Measurements from ENCODE around the gene SNX24.

The SNX24 gene

DNA sequence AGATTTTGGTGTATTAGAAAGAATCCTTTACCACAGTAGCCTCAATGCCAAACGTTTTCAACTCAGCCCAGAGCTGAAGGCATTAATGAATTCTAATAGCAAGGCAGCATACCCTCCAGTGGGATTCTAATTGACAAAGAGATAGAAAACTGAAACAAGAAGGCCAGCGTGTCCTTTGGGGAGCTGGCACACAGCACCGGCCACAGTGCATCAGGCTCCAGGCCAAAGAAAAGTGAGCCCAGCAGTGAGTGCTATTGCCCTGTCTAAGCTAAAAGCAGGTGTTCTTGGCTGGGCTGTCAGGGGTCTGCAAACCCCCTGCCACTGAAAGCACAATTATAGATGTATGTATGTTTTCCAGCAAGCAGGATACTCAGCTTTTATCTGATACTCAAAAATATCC lies 150.7 kb downstream of the SNX24 start:
- TF ChIP-seq, protein P1, sequence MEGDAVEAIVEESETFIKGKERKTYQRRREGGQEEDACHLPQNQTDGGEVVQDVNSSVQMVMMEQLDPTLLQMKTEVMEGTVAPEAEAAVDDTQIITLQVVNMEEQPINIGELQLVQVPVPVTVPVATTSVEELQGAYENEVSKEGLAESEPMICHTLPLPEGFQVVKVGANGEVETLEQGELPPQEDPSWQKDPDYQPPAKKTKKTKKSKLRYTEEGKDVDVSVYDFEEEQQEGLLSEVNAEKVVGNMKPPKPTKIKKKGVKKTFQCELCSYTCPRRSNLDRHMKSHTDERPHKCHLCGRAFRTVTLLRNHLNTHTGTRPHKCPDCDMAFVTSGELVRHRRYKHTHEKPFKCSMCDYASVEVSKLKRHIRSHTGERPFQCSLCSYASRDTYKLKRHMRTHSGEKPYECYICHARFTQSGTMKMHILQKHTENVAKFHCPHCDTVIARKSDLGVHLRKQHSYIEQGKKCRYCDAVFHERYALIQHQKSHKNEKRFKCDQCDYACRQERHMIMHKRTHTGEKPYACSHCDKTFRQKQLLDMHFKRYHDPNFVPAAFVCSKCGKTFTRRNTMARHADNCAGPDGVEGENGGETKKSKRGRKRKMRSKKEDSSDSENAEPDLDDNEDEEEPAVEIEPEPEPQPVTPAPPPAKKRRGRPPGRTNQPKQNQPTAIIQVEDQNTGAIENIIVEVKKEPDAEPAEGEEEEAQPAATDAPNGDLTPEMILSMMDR (conservative IDR thresholded peaks at IDR 0.05; ENCODE audit: low read depth, low read length) = no peak
- no peak overlapping the region for H3K4me3 ChIP-seq (ENCODE audit: low read depth, low read length)
- no peak for DNase-seq (ENCODE audit: low read depth)

DNA sequence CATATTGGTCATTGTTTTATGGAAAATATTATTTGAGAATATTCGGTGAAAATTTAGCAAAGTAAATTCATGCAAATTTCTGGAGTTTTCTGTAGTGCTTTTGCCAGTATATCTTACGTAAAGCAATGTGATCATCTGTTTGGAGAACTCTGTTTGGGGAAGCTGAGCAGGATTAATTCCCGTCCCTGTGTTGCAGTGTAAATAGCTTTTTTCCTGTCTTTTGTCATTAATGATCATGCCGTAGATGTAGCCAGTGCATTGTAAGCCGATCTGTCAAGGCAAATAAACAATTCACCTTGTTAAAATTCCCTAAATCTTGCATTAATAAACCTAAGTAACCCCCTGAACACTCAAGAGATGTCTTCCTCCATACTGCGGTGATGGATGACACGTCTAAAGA lies 151.9 kb downstream of the SNX24 start:
- DNase-seq (ENCODE audit: low read depth) = no peak
- H3K4me3 ChIP-seq (ENCODE audit: low read depth, low read length) = no peak overlapping the region
- TF ChIP-seq, protein P1 (conservative IDR thresholded peaks at IDR 0.05; ENCODE audit: low read depth, low read length) = no peak

DNA sequence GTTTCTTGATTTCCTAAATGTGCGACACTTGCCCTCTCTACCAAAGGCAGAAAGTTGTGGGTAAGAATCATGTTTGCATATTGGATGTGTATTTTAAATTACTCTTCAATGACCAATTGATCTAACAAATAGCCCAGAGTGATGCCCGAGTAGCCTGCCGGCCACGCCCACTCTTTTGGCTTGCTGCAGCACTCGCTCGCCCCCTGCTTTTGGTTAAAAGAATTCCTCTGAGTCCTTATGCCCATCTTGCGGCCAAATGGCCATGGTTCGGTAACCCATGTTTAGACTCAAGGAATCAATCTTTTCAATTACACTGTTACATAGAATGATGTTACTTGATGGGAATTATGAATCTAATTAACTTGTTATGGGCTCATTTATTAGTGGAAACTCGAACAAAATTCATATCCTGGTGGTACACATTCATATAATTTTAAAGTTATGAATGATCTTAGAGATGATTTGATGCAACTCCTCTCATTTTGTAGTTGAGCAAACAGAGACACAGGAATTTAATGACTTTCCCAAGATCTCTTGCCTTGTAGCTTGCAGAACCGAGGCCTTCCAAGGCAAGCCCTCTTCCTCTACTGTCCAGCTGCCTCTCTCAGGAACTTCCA lies 154.6 kb downstream of the SNX24 start:
- no peak overlapping the region for H3K4me3 ChIP-seq (ENCODE audit: low read depth, low read length)
- DNase-seq (ENCODE audit: low read depth) = peak; percentile 56
- TF ChIP-seq, protein P1 (conservative IDR thresholded peaks at IDR 0.05; ENCODE audit: low read depth, low read length) = peak; percentile 63

DNA sequence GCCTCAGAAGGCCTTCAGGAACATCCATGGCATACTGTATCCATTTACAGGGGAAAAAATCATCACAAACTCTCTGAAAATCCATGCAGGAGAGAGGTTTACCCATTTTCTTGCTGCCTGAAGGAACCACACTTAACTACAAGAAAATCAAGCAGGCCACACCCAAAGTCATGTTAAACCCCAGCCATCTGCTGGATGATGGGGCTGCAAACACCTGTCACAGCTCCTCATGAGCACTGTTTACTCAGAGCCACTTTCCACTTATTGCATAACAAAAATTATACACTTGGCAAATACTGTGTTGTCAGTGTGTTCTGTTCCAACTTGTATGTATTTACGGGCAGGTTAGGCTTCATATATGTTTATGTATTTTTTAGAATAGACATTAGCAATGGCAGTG lies 155.3 kb downstream of the SNX24 start:
- TF ChIP-seq, protein P1 (conservative IDR thresholded peaks at IDR 0.05; ENCODE audit: low read depth, low read length) = no peak
- DNase-seq (ENCODE audit: low read depth) = no peak

DNA sequence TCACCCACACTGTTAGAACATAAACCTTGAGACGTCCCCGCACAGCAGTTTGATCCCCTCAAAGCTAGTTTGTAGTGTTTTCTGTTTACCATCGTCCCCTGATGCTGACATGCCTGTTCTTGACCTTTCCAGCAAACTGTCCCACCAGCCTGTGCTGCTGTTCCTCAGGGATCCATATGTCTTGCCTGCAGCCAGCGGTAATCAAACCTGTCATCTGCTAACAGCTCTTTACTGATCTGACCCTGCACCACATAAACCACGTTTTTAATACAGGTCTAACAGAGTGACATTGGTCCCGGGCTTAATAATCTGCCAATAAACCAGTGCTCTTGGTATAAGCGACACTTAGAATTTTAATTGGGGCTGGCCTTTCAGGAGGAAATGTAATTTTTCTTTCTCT lies 156.4 kb downstream of the SNX24 start:
- H3K4me3 ChIP-seq (ENCODE audit: low read depth, low read length) = no peak overlapping the region
- TF ChIP-seq, protein P1 (conservative IDR thresholded peaks at IDR 0.05; ENCODE audit: low read depth, low read length) = no peak

More for the DNA sequence above, 155.3 kb downstream of the SNX24 start:
- H3K4me3 ChIP-seq (ENCODE audit: low read depth, low read length) = no peak overlapping the region

DNA sequence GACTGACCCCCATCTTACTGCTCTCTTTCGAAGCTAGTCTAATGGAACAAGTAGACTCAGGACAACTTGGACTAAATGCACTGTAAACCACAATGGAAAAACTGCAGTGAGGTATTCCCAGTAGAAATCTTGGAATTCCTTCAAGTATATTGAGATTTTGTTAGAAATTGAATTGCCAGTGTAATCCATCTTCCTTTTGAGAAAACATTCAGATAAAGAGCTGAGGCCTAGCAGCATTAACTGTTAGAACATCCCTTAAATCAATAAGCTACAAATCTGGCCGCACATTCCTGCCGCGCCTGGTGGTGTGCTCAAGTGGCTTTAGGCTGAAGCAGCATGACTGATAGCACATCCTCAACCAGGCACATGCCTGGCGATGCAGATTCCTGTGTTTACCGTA lies 161.8 kb downstream of the SNX24 start:
- TF ChIP-seq, protein P1 (conservative IDR thresholded peaks at IDR 0.05; ENCODE audit: low read depth, low read length) = no peak
- no peak for DNase-seq (ENCODE audit: low read depth)
- no peak overlapping the region for H3K4me3 ChIP-seq (ENCODE audit: low read depth, low read length)

More for the DNA sequence above, 156.4 kb downstream of the SNX24 start:
- DNase-seq (ENCODE audit: low read depth) = no peak

DNA sequence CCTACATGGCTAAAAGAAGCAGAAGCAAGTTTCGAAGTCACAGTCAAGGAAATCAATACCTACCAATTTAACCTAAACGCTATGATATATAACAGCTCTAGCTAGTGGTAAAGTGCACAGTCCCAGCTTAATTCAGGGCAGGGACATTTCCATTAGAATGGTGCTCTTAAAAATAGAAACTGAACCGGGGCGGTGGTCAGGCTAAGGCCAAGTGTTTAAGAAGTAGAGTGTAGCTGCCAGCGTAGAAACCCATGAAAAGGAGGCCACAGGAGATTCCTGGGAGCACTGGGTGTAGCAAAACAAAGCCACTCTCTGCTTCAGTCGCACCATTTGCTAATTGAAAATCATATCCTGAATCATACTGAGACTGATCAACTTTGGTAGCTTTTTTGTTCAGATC lies 162.3 kb downstream of the SNX24 start:
- no peak overlapping the region for H3K4me3 ChIP-seq (ENCODE audit: low read depth, low read length)
- TF ChIP-seq, protein P1 (conservative IDR thresholded peaks at IDR 0.05; ENCODE audit: low read depth, low read length) = no peak
- DNase-seq (ENCODE audit: low read depth) = no peak

All from choroid plexus epithelial cell (primary cell).